H1 (cell line): ENCODE measurements around the gene AMOT. TPM values are rescaled to one million over a fixed set of nuclear protein-coding genes. Genes with fewer than 3 reads are reported as not detected.

Source experiments
- CTCF ChIA-PET: fragments of 300-600 bp; sonication (Branson Sonifier 250); formaldehyde crosslinking; loops from one replicate; lab custom pipeline; 2021; ENCODE audit not compliant: partially characterized antibody; lab: Charles Lee
- POLR2A ChIA-PET: fragments of 300-600 bp; sonication (Branson Sonifier 250); formaldehyde crosslinking; loops from one replicate; lab custom pipeline; 2021; ENCODE audit warnings: inconsistent platforms; ENCODE audit not compliant: partially characterized antibody; lab: Charles Lee
- DNase-seq, 2 experiments: peaks; one replicate each; pipeline versions ENCODE4 v3.0.0 to v3.0.0-alpha.2; 2010 to 2022; ENCODE audit warnings: low spot score in 2 of 2, low read depth in 1 of 2, mixed read lengths in 1 of 2
- FAIRE-seq: peaks from 2 replicates; lab custom pipeline; 2011; peaks lifted over from hg19 to GRCh38; lab: Jason Lieb, UNC
- H2AFZ ChIP-seq: 2 replicates; pipeline ENCODE4 v1.8.1; 2012; ENCODE audit warnings: low read length, inconsistent platforms
- H2AK5ac ChIP-seq: 2 replicates; pipeline ENCODE4 v1.6.1; 2013; ENCODE audit warnings: low read depth, low read length
- H2BK120ac ChIP-seq: replicated peaks from 2 replicates; pipeline ENCODE3; 2013; ENCODE audit warnings: low read depth, low read length, inconsistent platforms
- H2BK12ac ChIP-seq: 2 replicates; pipeline ENCODE4 v1.6.1; 2013; ENCODE audit warnings: low read depth, low read length
- H2BK15ac ChIP-seq: 2 replicates; pipeline ENCODE4 v1.6.1; 2013; ENCODE audit warnings: low read length
- H2BK20ac ChIP-seq: 2 replicates; pipeline ENCODE4 v1.6.1; 2013; ENCODE audit warnings: low read length
- H2BK5ac ChIP-seq: 2 replicates; pipeline ENCODE4 v1.6.1; 2013; ENCODE audit warnings: low read depth, low read length
- H3K14ac ChIP-seq: 2 replicates; pipeline ENCODE4 v1.6.1; 2013; ENCODE audit warnings: inconsistent platforms; ENCODE audit not compliant: insufficient read length
- H3K18ac ChIP-seq: 2 replicates; pipeline ENCODE4 v1.6.1; 2013; ENCODE audit warnings: low read length; ENCODE audit errors: extremely low read depth
- H3K23ac ChIP-seq: 2 replicates; pipeline ENCODE4 v1.6.1; 2013; ENCODE audit warnings: inconsistent platforms; ENCODE audit not compliant: insufficient read length
- H3K23me2 ChIP-seq: 2 replicates; pipeline ENCODE4 v1.6.1; 2013; ENCODE audit warnings: low read depth, low read length
- H3K27ac ChIP-seq: 2 replicates; pipeline ENCODE4 v1.6.1; 2011; ENCODE audit warnings: low read depth, low read length, inconsistent platforms
- H3K27me3 ChIP-seq, 4 experiments: replicated peaks in 1 of 4; 1 replicate in 1 of 4; 2 replicates in 3 of 4; pipeline versions ENCODE4 v1.6.1 to v1.8.1; 2011 to 2013; ENCODE audit warnings: low read length in 3 of 4, mild to moderate bottlenecking in 3 of 4, inconsistent platforms in 2 of 4, mixed read lengths in 2 of 4, moderate library complexity in 1 of 4; ENCODE audit not compliant: control insufficient read depth in 3 of 4, insufficient read depth in 3 of 4; ENCODE audit errors: extremely low read depth in 1 of 4
- H3K36me3 ChIP-seq, 4 experiments: 2 replicates each; pipeline versions ENCODE4 v1.6.1 to v1.8.1; 2011 to 2013; ENCODE audit warnings: mild to moderate bottlenecking in 4 of 4, low read length in 3 of 4, moderate library complexity in 2 of 4, control low read depth in 1 of 4, inconsistent platforms in 1 of 4; ENCODE audit not compliant: insufficient read depth in 4 of 4, control insufficient read depth in 2 of 4
- H3K4ac ChIP-seq: replicated peaks from 2 replicates; pipeline ENCODE3; 2013; ENCODE audit warnings: low read length, low read depth, mixed read lengths, inconsistent platforms; ENCODE audit not compliant: insufficient read length
- H3K4me1 ChIP-seq, 4 experiments: replicated peaks in 1 of 4; 1 replicate in 1 of 4; 2 replicates in 3 of 4; pipeline versions ENCODE4 v1.6.1 to v1.8.1; 2011 to 2013; ENCODE audit warnings: low read length in 3 of 4, inconsistent platforms in 2 of 4, mixed read lengths in 1 of 4; ENCODE audit not compliant: insufficient read depth in 4 of 4, control insufficient read depth in 3 of 4
- H3K4me2 ChIP-seq, 2 experiments: 2 replicates each; pipeline versions ENCODE4 v1.6.1 to v1.8.1; 2011 to 2013; ENCODE audit warnings: low read depth in 2 of 2, low read length in 2 of 2, control low read depth in 1 of 2, inconsistent platforms in 1 of 2, mild to moderate bottlenecking in 1 of 2; ENCODE audit not compliant: insufficient read depth in 1 of 2
- H3K4me3 ChIP-seq, 4 experiments: fragments of 200-600, 300-600 bp in 1 of 4; sonication (generic), shearing (Covaris generic), sonication (Bioruptor Twin) in 1 of 4; 2 replicates each; pipeline versions ENCODE4 v1.5.1 to v1.8.1; 2011 to 2016; ENCODE audit warnings: low read length in 4 of 4, low read depth in 3 of 4, control low read depth in 2 of 4, inconsistent platforms in 2 of 4, mild to moderate bottlenecking in 2 of 4, mixed read lengths in 1 of 4, moderate library complexity in 1 of 4; ENCODE audit not compliant: insufficient read depth in 2 of 4; ENCODE audit errors: extremely low read depth in 1 of 4
- H3K56ac ChIP-seq: replicated peaks from 2 replicates; pipeline ENCODE3; 2013; ENCODE audit warnings: low read depth, mild to moderate bottlenecking, mixed read lengths, low read length, inconsistent platforms; ENCODE audit not compliant: insufficient read length
- H3K79me1 ChIP-seq: 2 replicates; pipeline ENCODE4 v1.6.1; 2013; ENCODE audit warnings: low read depth, low read length, control low read depth
- H3K79me2 ChIP-seq, 2 experiments: 2 replicates each; pipeline versions ENCODE4 v1.6.1 to v1.8.1; 2012 to 2013; ENCODE audit warnings: low read length in 2 of 2, mild to moderate bottlenecking in 2 of 2, inconsistent platforms in 1 of 2; ENCODE audit not compliant: insufficient read depth in 2 of 2, control insufficient read depth in 1 of 2
- H3K9ac ChIP-seq, 4 experiments: replicated peaks in 1 of 4; 1 replicate in 1 of 4; 2 replicates in 3 of 4; pipeline versions ENCODE4 v1.6.1 to v1.8.1; 2011 to 2013; ENCODE audit warnings: low read depth in 3 of 4, low read length in 3 of 4, control low read depth in 2 of 4, mild to moderate bottlenecking in 2 of 4, moderate library complexity in 2 of 4, inconsistent platforms in 1 of 4; ENCODE audit errors: extremely low read depth in 1 of 4
- H3K9me3 ChIP-seq, 2 experiments: 2 replicates each; pipeline versions ENCODE4 v1.6.1 to v1.8.1; 2012 to 2013; ENCODE audit warnings: mild to moderate bottlenecking in 2 of 2, moderate library complexity in 2 of 2, control low read depth in 1 of 2, inconsistent platforms in 1 of 2, low read depth in 1 of 2, low read length in 1 of 2, mixed read lengths in 1 of 2; ENCODE audit not compliant: insufficient read depth in 2 of 2
- H4K20me1 ChIP-seq, 2 experiments: replicated peaks in 1 of 2; 2 replicates each; pipeline versions ENCODE3 to v1.8.1; 2011 to 2013; ENCODE audit warnings: inconsistent platforms in 2 of 2, low read length in 2 of 2, mild to moderate bottlenecking in 1 of 2; ENCODE audit not compliant: insufficient read depth in 2 of 2, control insufficient read depth in 1 of 2
- H4K5ac ChIP-seq: 2 replicates; pipeline ENCODE4 v1.6.1; 2013; ENCODE audit warnings: low read length, low read depth, mixed read lengths, inconsistent platforms; ENCODE audit not compliant: insufficient read length
- H4K8ac ChIP-seq: 2 replicates; pipeline ENCODE4 v1.8.0; 2013; ENCODE audit warnings: mild to moderate bottlenecking, moderate library complexity, low read length, inconsistent platforms; ENCODE audit not compliant: insufficient read depth; ENCODE audit errors: extremely low read depth
- H4K91ac ChIP-seq: replicated peaks from 2 replicates; pipeline ENCODE3; 2013; ENCODE audit warnings: low read length, mixed read lengths, inconsistent platforms; ENCODE audit not compliant: insufficient read length
- MAFK ChIP-seq: IDR thresholded peaks from 2 replicates; pipeline ENCODE4 v1.6.1; 2012; ENCODE audit warnings: low read depth, mild to moderate bottlenecking, improper control_type of control experiment, low read length
- WGBS, 2 experiments: shearing (Covaris generic) in 1 of 2; methylation state at CpG; one replicate each; pipeline versions ENCODE4 v1.1.6 to v1.1.7; 2013 to 2015; ENCODE audit warnings: low lambda C conversion rate in 2 of 2, mixed read lengths in 2 of 2, inconsistent platforms in 1 of 2, low coverage in 1 of 2, missing lambda C conversion rate in 1 of 2; ENCODE audit not compliant: insufficient replicate concordance in 2 of 2, insufficient coverage in 1 of 2, insufficient read length in 1 of 2; ENCODE audit errors: extremely low coverage in 1 of 2, missing lambda C conversion rate in 1 of 2; 5-methylcytosine and 5-hydroxymethylcytosine counted together
- polyA plus RNA-seq, 7 experiments: library from polyadenylated mRNA; depleted of rRNA in 3 of 7; stranded (reverse) in 5 of 7; unstranded in 2 of 7; fragments of >200 nt in 5 of 7; fragments of 200-250 nt in 2 of 7; gene quantifications; 1 replicate in 5 of 7; 2 replicates in 1 of 7; 4 replicates in 1 of 7; pipeline versions ENCODE4 v1.2.1 to v1.2.3, GENCODE V29; 2011 to 2013; ENCODE audit warnings: missing spikeins in 2 of 7, mixed read lengths in 2 of 7
- total RNA-seq: library from RNA; stranded (reverse); fragmentation: NEBNext Ultra II Directional; extraction: Animal tissue kit (Norgen Biotek cat#: 25700); gene quantifications from 2 replicates; pipeline ENCODE4 v1.2.1, GENCODE V29; 2021

AMOT gene
- total and polyA plus RNA-seq, 2 of the 8 experiments (the other 6 are each of a cell fraction or from before 2014, with no cell fraction given) = 2.3 to 7.1 TPM

GRCh38 chrX:112734290-112734689 lies 106.3 kb downstream of the AMOT start:
- no peak overlapping the region for H4K5ac ChIP-seq
- H3K79me2 ChIP-seq = no peaks in the 10 kb centered on the region
- H4K8ac ChIP-seq = no peak overlapping the region
- no peaks in the 10 kb centered on the region for H3K27me3 ChIP-seq
- no peak overlapping the region for H4K91ac ChIP-seq
- no peak overlapping the region for H3K4ac ChIP-seq
- no peak overlapping the region for H2BK120ac ChIP-seq
- peaks cover 0 to 5% (median 0%) of the 10 kb centered on the region in 4 experiments; a peak in 1 of 7 replicates for H3K4me1 ChIP-seq
- POLR2A ChIA-PET = no interaction called here
- H3K9ac ChIP-seq = no peak overlapping the region
- H3K4me3 ChIP-seq = no peak overlapping the region
- no peaks in the 10 kb centered on the region for H3K36me3 ChIP-seq
- no peaks in the 10 kb centered on the region for H3K79me1 ChIP-seq
- no peak overlapping the region for H2BK15ac ChIP-seq
- H2AK5ac ChIP-seq = no peak overlapping the region
- H2BK20ac ChIP-seq = no peak overlapping the region
- H3K9me3 ChIP-seq = no peaks in the 10 kb centered on the region
- CTCF ChIA-PET = interaction anchor here (0.6 kb wide), 1 partner anchor 22 kb away, joined by 3 read pairs; no protein-coding TSS in a partner anchor
- H2AFZ ChIP-seq = peak overlapping the region; percentile 59; the same call in 1 of the 2 replicates
- H3K23ac ChIP-seq = no peak overlapping the region
- no peak for DNase-seq
- H3K18ac ChIP-seq = no peak overlapping the region
- H2BK12ac ChIP-seq = no peak overlapping the region
- no peak overlapping the region for H2BK5ac ChIP-seq
- H3K4me2 ChIP-seq = peak overlapping the region in 1 of 2 experiments; percentile 13; a peak in 1 of 4 replicates
- H4K20me1 ChIP-seq = no peaks in the 10 kb centered on the region
- no peak overlapping the region for H3K27ac ChIP-seq
- H3K56ac ChIP-seq = no peak overlapping the region
- H3K14ac ChIP-seq = no peak overlapping the region
- no peak for FAIRE-seq
- no peaks in the 10 kb centered on the region for H3K23me2 ChIP-seq
- WGBS, 2 experiments = 39% methylated on average over 3 of the region's 3 CpGs; no CpG with 5 or more reads in 1 of the 2 experiments
- TF ChIP-seq MAFK = no peak
